MM.1S (cell line): ENCODE results near the gene TUBA4A.

Source experiments
- DNase-seq: peaks from one replicate; pipeline ENCODE4 v3.0.0-alpha.2; 2015
- H2AFZ ChIP-seq: fragments of 300-600 bp; sonication (generic); 2 replicates; pipeline ENCODE4 v1.6.0; 2016; ENCODE audit warnings: antibody characterized with exemption, low read length
- H3F3A ChIP-seq: fragments of 300-600 bp; sonication (generic); 2 replicates; pipeline ENCODE4 v1.6.1; 2016; ENCODE audit warnings: mild to moderate bottlenecking, antibody characterized with exemption, low read length, moderate library complexity, mixed read lengths; ENCODE audit not compliant: insufficient read depth
- H3K27ac ChIP-seq: fragments of 300-600 bp; sonication (generic); 2 replicates; pipeline ENCODE4 v1.5.1; 2016; ENCODE audit warnings: mild to moderate bottlenecking, low read length
- H3K27me3 ChIP-seq: fragments of 300-600 bp; sonication (generic); replicated peaks from 2 replicates; pipeline ENCODE4 v1.6.0; 2016; ENCODE audit warnings: low read length; ENCODE audit not compliant: insufficient read depth
- H3K36me3 ChIP-seq: fragments of 300-600 bp; sonication (generic); replicated peaks from 2 replicates; pipeline ENCODE4 v1.6.1; 2016; ENCODE audit warnings: mild to moderate bottlenecking, low read length, mixed read lengths; ENCODE audit not compliant: insufficient read depth
- H3K4me1 ChIP-seq: fragments of 300-600 bp; sonication (generic); 2 replicates; pipeline ENCODE4 v1.6.1; 2016; ENCODE audit warnings: low read length, mixed read lengths
- H3K4me2 ChIP-seq: fragments of 300-600 bp; sonication (generic); 2 replicates; pipeline ENCODE4 v1.6.0; 2016; ENCODE audit warnings: low read depth, low read length
- H3K4me3 ChIP-seq: fragments of 300-600 bp; sonication (generic); 2 replicates; pipeline ENCODE4 v1.5.1; 2016; ENCODE audit warnings: low read length, mixed read lengths
- H3K79me2 ChIP-seq: fragments of 300-600 bp; sonication (generic); 2 replicates; pipeline ENCODE4 v1.6.1; 2016; ENCODE audit warnings: mixed run types, low read length, mixed read lengths
- H3K9ac ChIP-seq: fragments of 300-600 bp; sonication (generic); 2 replicates; pipeline ENCODE4 v1.6.1; 2016; ENCODE audit warnings: low read length, mixed read lengths
- H3K9me2 ChIP-seq: fragments of 300-600 bp; sonication (generic); replicated peaks from 2 replicates; pipeline ENCODE4 v1.6.1; 2016; ENCODE audit warnings: mild to moderate bottlenecking, low read length, mixed read lengths; ENCODE audit not compliant: insufficient read depth
- H3K9me3 ChIP-seq: fragments of 300-600 bp; sonication (generic); replicated peaks from 2 replicates; pipeline ENCODE4 v1.6.1; 2016; ENCODE audit warnings: mild to moderate bottlenecking, low read length, mixed read lengths; ENCODE audit not compliant: insufficient read depth
- H4K20me1 ChIP-seq: fragments of 300-600 bp; sonication (generic); 2 replicates; pipeline ENCODE4 v1.6.1; 2016; ENCODE audit warnings: mild to moderate bottlenecking, low read length, moderate library complexity, mixed read lengths; ENCODE audit not compliant: insufficient read depth
- EZH2 ChIP-seq: fragments of 300-600 bp; sonication (generic); optimal IDR thresholded peaks from 2 replicates; pipeline ENCODE3; 2017; ENCODE audit warnings: low read depth, mild to moderate bottlenecking, antibody characterized with exemption, low read length, mixed read lengths
- EZH2phosphoT487 ChIP-seq: fragments of 300-600 bp; sonication (generic); IDR thresholded peaks from 2 replicates; pipeline ENCODE4 v1.6.1; 2018; ENCODE audit warnings: antibody characterized with exemption, low read length
- TF ChIP-seq, protein P1 (sequence below): fragments of 300-600 bp; sonication (generic); IDR thresholded peaks from 2 replicates; pipeline ENCODE4 v1.5.1; 2016; ENCODE audit warnings: antibody characterized with exemption, low read length, mixed read lengths

Gene TUBA4A

DNA sequence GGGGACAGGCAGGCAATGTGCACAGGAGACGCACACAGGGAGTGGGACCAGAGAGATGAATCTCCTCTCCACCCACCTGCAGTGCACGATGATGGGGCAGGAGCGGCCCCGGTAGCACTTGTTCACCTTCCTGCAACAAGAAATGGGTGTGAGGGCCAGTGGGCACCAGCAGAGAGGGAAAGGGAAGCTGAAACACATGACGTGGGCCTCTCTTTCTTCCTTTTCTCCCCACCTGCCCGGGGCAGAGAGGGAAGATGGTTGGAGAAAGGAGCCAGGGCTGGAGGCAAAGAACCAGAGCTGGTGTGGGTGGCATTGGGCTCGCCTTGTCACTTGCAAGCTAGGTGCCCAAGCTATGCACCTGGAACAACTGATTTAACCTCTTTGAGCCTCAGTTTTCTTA, 37.7 kb upstream of the TUBA4A start:
- no peak for DNase-seq
- H4K20me1 ChIP-seq = no peaks in the 10 kb centered on the region
- no peaks in the 10 kb centered on the region for H3K9me3 ChIP-seq
- peaks cover 5% of the 10 kb centered on the region; the same call in 1 of the 2 replicates for H3F3A ChIP-seq
- H2AFZ ChIP-seq = no peak overlapping the region
- no peaks in the 10 kb centered on the region for H3K79me2 ChIP-seq
- no peak overlapping the region for H3K4me3 ChIP-seq
- no peak overlapping the region for H3K4me2 ChIP-seq
- no peaks in the 10 kb centered on the region for H3K36me3 ChIP-seq
- no peak overlapping the region for H3K9ac ChIP-seq
- no peaks in the 10 kb centered on the region for H3K9me2 ChIP-seq
- TF ChIP-seq, protein P1, sequence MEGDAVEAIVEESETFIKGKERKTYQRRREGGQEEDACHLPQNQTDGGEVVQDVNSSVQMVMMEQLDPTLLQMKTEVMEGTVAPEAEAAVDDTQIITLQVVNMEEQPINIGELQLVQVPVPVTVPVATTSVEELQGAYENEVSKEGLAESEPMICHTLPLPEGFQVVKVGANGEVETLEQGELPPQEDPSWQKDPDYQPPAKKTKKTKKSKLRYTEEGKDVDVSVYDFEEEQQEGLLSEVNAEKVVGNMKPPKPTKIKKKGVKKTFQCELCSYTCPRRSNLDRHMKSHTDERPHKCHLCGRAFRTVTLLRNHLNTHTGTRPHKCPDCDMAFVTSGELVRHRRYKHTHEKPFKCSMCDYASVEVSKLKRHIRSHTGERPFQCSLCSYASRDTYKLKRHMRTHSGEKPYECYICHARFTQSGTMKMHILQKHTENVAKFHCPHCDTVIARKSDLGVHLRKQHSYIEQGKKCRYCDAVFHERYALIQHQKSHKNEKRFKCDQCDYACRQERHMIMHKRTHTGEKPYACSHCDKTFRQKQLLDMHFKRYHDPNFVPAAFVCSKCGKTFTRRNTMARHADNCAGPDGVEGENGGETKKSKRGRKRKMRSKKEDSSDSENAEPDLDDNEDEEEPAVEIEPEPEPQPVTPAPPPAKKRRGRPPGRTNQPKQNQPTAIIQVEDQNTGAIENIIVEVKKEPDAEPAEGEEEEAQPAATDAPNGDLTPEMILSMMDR = no peak
- no peak for TF ChIP-seq EZH2phosphoT487
- no peak for TF ChIP-seq EZH2
- H3K27ac ChIP-seq = no peak overlapping the region
- peaks cover 6% of the 10 kb centered on the region for H3K4me1 ChIP-seq
- H3K27me3 ChIP-seq = peaks cover 24% of the 10 kb centered on the region

DNA sequence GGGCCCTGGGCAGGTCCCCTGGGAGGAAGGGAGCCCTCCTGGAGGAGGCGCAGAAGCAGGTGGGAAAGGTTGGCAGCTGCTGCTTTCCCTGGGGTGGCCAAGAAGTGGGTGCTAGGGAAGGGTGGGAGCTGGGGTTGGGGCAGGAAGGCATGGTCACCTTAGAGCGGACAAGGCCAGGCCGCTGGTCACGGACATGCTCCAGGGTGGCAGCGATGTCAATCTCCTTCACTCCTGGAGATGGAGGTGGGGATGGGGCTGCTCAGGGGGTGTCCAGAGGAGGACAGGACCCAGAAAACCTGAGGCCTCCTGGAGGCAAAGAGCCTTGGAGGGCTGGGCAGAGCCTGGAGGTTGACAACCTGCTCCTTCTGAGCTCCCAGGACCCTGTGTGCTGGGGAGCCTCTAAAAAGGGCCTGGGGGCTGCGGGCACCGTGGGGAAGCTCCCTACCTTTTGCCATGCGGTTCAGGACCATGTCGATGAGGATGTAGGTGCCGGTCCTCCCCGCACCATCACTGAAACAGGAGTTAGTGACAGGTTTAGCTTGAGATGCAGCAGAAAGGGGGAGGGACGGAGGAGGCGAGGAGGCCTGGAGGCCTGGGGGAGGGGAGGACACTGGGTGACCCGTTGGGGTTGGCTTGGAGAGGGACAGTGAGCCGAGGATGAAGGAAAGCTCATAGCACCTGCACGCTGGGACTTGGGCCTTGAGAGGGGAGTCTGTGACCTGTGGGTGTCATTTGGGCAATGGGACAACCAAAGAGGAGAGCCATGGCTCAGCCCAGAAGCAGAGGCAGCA, 36.9 kb upstream of the TUBA4A start:
- Histone ChIP-seq H2AFZ (no peak overlapping the region), H3K4me1 (peaks cover 6% of the 10 kb centered on the region), H3K36me3 (no peaks in the 10 kb centered on the region)

DNA sequence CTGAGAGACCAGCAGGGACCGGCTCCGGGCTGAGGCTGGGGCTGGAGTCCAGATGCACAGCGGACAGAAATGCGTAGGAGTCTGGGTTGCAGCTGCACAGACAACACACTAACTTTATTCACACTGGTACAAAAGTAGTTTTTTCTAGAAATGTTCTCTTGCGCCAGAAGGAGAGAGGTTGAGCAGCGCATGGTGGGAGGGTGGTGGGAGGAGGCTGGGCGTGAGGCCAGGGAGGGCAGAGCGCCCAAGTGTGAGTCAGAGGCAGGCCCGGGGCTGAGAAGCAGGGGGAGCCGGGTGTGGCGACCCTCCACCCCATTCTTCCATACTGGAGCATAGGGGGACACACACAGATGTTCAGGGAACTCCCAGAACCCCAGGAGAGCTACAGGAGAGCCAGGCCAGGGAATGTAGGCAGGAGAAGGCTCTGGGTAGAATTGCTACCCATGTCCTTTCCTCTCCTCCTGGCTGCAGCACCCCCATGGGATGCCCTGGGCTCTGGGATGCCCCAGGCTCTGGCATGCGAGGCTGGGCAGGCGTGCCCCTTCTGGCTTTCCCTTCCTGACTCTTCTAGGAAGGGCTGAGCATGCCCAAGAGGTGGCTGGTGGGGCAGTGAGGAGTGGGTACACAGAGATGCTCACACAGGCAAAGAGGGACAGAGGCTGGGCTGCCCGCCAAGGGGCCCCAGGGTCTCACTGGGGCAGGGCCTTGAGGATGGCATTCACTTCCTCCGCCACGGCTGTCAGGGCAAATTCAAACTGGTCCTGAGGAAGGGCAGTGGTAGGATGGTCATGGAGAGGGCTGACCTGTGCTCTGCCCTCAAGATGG, 36.0 kb upstream of the TUBA4A start:
- H3K27ac ChIP-seq = no peak overlapping the region
- H3F3A ChIP-seq = no peaks in the 10 kb centered on the region
- no peaks in the 10 kb centered on the region for H4K20me1 ChIP-seq
- H3K4me1 ChIP-seq = no peaks in the 10 kb centered on the region
- H3K4me2 ChIP-seq = no peak overlapping the region
- H3K36me3 ChIP-seq = no peaks in the 10 kb centered on the region
- no peak overlapping the region for H3K4me3 ChIP-seq
- TF ChIP-seq EZH2phosphoT487 (no peak), EZH2 (no peak)
- TF ChIP-seq, protein P1 = no peak
- no peaks in the 10 kb centered on the region for H3K9me3 ChIP-seq
- no peak overlapping the region for H3K9ac ChIP-seq
- no peaks in the 10 kb centered on the region for H3K79me2 ChIP-seq
- H2AFZ ChIP-seq = no peak overlapping the region
- DNase-seq = no peak
- H3K9me2 ChIP-seq = no peaks in the 10 kb centered on the region
- H3K27me3 ChIP-seq = peaks cover 24% of the 10 kb centered on the region

More for the DNA sequence above, 36.9 kb upstream of the TUBA4A start:
- Histone ChIP-seq H3K9me2 (no peaks in the 10 kb centered on the region), H3K9me3 (no peaks in the 10 kb centered on the region), H3K27me3 (peaks cover 24% of the 10 kb centered on the region), H4K20me1 (no peaks in the 10 kb centered on the region), H3K4me3 (no peak overlapping the region), H3K27ac (no peak overlapping the region), H3K4me2 (no peak overlapping the region), H3F3A (peaks cover 5% of the 10 kb centered on the region; the same call in 1 of the 2 replicates), H3K9ac (no peak overlapping the region), H3K79me2 (no peaks in the 10 kb centered on the region)
- no peak for DNase-seq
- TF ChIP-seq EZH2phosphoT487 (no peak), EZH2 (no peak)
- TF ChIP-seq, protein P1 = no peak
